GM19372 (cell line): ENCODE results near the gene SPEN.

Source experiments
- ATAC-seq: cut with Tn5 transposase; IDR thresholded peaks from one replicate; pipeline ENCODE4 v1.9.1; 2021; ENCODE audit warnings: mild to moderate bottlenecking, low read depth, moderate library complexity; ENCODE audit not compliant: unreplicated experiment

The SPEN gene

GRCh38 chr1:15852036-15852827 is 4.7 kb downstream of the SPEN start:
- no peak for ATAC-seq

GRCh38 chr1:15852828-15853302 is 5.4 kb downstream of the SPEN start:
- ATAC-seq = no peak

GRCh38 chr1:15856888-15857287 is 9.4 kb downstream of the SPEN start:
- ATAC-seq = no peak

GRCh38 chr1:15858069-15858670 is 10.7 kb downstream of the SPEN start:
- no peak for ATAC-seq

GRCh38 chr1:15858672-15859372 is 11.3 kb downstream of the SPEN start:
- ATAC-seq = no peak

GRCh38 chr1:15863156-15863901 is 15.8 kb downstream of the SPEN start:
- no peak for ATAC-seq

- no peak for ATAC-seq
Observed at GRCh38 chr1:15866721-15867201, 19.3 kb downstream of the SPEN start.

- ATAC-seq = no peak
Observed at GRCh38 chr1:15867288-15867687, 19.8 kb downstream of the SPEN start.

GRCh38 chr1:15869413-15869812 is 21.9 kb downstream of the SPEN start:
- no peak for ATAC-seq

- no peak for ATAC-seq
Observed at GRCh38 chr1:15870421-15870820, 22.9 kb downstream of the SPEN start.

- no peak for ATAC-seq
Observed at GRCh38 chr1:15874471-15874870, 27.0 kb downstream of the SPEN start.

- ATAC-seq = no peak
Observed at GRCh38 chr1:15876357-15877055, 29.0 kb downstream of the SPEN start.

GRCh38 chr1:15881961-15882360 is 34.5 kb downstream of the SPEN start:
- ATAC-seq = no peak

- no peak for ATAC-seq
Observed at GRCh38 chr1:15882665-15883064, 35.2 kb downstream of the SPEN start.

- no peak for ATAC-seq
Observed at GRCh38 chr1:15883326-15883725, 35.8 kb downstream of the SPEN start.

GRCh38 chr1:15884477-15884876 is 37.0 kb downstream of the SPEN start:
- no peak for ATAC-seq

GRCh38 chr1:15885269-15885668 is 37.8 kb downstream of the SPEN start:
- no peak for ATAC-seq

- no peak for ATAC-seq
Observed at GRCh38 chr1:15885701-15886610, 38.4 kb downstream of the SPEN start.

GRCh38 chr1:15886611-15887167 is 39.2 kb downstream of the SPEN start:
- ATAC-seq = no peak
